Measurements from ENCODE around the gene GLIS1. TPM values are rescaled to one million over a fixed set of nuclear protein-coding genes. Genes with fewer than 3 reads are reported as not detected.

GLIS1 gene
- polyA plus RNA-seq, 1 donor from 2014 or later: not detected

DNA sequence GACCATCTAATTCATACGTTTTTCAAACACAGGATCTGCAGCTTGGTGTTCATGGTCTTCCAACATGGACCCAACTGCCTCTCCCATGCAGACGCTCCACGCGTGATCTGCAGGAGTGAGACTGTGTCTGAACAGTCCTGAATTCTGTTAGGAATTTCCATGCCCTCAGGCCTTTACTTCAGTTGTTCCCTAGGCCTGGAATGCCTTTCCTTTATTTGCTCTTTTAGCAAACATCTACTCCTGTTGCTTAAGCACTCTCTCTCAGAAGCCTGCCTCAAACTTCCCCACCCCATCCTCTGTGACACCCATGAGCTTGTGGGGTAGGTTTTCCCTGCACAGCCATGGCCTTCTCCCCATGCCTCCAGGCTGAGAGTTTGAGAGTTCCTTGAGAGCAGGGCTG is 206.1 kb downstream of the GLIS1 start:
- H3K9me2 ChIP-seq (ENCODE audit: insufficient read depth, low read length): no peaks in the 10 kb centered on the region
- H3K9ac ChIP-seq (ENCODE audit: low read length): no peak overlapping the region
- no peaks in the 10 kb centered on the region for H3K79me2 ChIP-seq (replicated peaks; ENCODE audit: insufficient read depth, low read length)
- no peaks in the 10 kb centered on the region for H3K36me3 ChIP-seq (ENCODE audit: insufficient read depth, low read length)
- H3K4me3 ChIP-seq (ENCODE audit: low read length): no peak overlapping the region
- H3F3A ChIP-seq (ENCODE audit: insufficient read depth, low read length, poor library complexity, severe bottlenecking): no peaks in the 10 kb centered on the region
- H3K27ac ChIP-seq (ENCODE audit: low read length): no peak overlapping the region
- H3K27me3 ChIP-seq (ENCODE audit: insufficient read depth, low read depth, low read length): no peaks in the 10 kb centered on the region
- no peaks in the 10 kb centered on the region for H4K20me1 ChIP-seq (ENCODE audit: insufficient read depth)
- no peak overlapping the region for H3K4me2 ChIP-seq (ENCODE audit: low read length)
- TF ChIP-seq RAD21 (conservative IDR thresholded peaks at IDR 0.05) (no peak), POLR2AphosphoS5 (IDR thresholded peaks at IDR 0.05) (no peak), EZH2 (IDR thresholded peaks at IDR 0.05; ENCODE audit: borderline replicate concordance, insufficient read depth, low read length, poor library complexity, severe bottlenecking) (no peak), EP300 (conservative IDR thresholded peaks at IDR 0.05; ENCODE audit: poor library complexity, severe bottlenecking) (no peak), SMC3 (conservative IDR thresholded peaks at IDR 0.05; ENCODE audit: poor library complexity) (no peak), MXI1 (conservative IDR thresholded peaks at IDR 0.05; ENCODE audit: poor library complexity, severe bottlenecking) (no peak), TAF1 (IDR thresholded peaks at IDR 0.05; ENCODE audit: low read depth) (no peak)
- TF ChIP-seq, protein P1, sequence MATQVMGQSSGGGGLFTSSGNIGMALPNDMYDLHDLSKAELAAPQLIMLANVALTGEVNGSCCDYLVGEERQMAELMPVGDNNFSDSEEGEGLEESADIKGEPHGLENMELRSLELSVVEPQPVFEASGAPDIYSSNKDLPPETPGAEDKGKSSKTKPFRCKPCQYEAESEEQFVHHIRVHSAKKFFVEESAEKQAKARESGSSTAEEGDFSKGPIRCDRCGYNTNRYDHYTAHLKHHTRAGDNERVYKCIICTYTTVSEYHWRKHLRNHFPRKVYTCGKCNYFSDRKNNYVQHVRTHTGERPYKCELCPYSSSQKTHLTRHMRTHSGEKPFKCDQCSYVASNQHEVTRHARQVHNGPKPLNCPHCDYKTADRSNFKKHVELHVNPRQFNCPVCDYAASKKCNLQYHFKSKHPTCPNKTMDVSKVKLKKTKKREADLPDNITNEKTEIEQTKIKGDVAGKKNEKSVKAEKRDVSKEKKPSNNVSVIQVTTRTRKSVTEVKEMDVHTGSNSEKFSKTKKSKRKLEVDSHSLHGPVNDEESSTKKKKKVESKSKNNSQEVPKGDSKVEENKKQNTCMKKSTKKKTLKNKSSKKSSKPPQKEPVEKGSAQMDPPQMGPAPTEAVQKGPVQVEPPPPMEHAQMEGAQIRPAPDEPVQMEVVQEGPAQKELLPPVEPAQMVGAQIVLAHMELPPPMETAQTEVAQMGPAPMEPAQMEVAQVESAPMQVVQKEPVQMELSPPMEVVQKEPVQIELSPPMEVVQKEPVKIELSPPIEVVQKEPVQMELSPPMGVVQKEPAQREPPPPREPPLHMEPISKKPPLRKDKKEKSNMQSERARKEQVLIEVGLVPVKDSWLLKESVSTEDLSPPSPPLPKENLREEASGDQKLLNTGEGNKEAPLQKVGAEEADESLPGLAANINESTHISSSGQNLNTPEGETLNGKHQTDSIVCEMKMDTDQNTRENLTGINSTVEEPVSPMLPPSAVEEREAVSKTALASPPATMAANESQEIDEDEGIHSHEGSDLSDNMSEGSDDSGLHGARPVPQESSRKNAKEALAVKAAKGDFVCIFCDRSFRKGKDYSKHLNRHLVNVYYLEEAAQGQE (IDR thresholded peaks at IDR 0.05; ENCODE audit: borderline replicate concordance): no peak
- H2AFZ ChIP-seq (ENCODE audit: low read depth, low read length): no peak overlapping the region
- no peaks in the 10 kb centered on the region for H3K9me3 ChIP-seq (ENCODE audit: low read length)

DNA sequence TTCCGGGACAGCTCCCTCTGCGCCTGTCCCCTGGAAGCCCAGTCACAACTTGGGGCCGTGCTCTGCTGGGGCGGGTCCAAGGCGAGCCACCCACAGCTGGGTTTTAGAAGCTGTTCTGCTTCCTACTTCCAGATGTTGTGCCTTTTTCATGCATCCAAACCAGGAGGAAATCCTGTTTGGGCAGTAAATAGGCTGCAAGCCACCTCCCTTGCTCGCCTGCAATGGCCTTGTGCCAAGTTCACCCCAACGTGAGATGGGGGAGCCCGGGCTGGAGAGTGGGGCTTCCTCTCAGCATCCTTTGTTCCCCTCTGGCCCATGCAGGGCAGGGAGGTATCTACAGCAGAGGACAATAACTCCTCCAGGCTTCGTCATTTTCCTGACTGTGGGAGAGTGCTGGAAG is 206.6 kb downstream of the GLIS1 start:
- Histone ChIP-seq H3K27me3 (ENCODE audit: insufficient read depth, low read depth, low read length) (no peaks in the 10 kb centered on the region), H4K20me1 (ENCODE audit: insufficient read depth) (no peaks in the 10 kb centered on the region), H2AFZ (ENCODE audit: low read depth, low read length) (no peak overlapping the region), H3F3A (ENCODE audit: insufficient read depth, low read length, poor library complexity, severe bottlenecking) (no peaks in the 10 kb centered on the region), H3K27ac (ENCODE audit: low read length) (no peak overlapping the region), H3K4me3 (ENCODE audit: low read length) (no peak overlapping the region), H3K9me3 (ENCODE audit: low read length) (no peaks in the 10 kb centered on the region), H3K36me3 (ENCODE audit: insufficient read depth, low read length) (no peaks in the 10 kb centered on the region), H3K4me2 (ENCODE audit: low read length) (no peak overlapping the region), H3K9me2 (ENCODE audit: insufficient read depth, low read length) (no peaks in the 10 kb centered on the region), H3K9ac (ENCODE audit: low read length) (no peak overlapping the region), H3K79me2 (replicated peaks; ENCODE audit: insufficient read depth, low read length) (no peaks in the 10 kb centered on the region)
- TF ChIP-seq SMC3 (conservative IDR thresholded peaks at IDR 0.05; ENCODE audit: poor library complexity): no peak
- no peak for TF ChIP-seq EZH2 (IDR thresholded peaks at IDR 0.05; ENCODE audit: borderline replicate concordance, insufficient read depth, low read length, poor library complexity, severe bottlenecking)
- TF ChIP-seq MXI1 (conservative IDR thresholded peaks at IDR 0.05; ENCODE audit: poor library complexity, severe bottlenecking): no peak
- TF ChIP-seq RAD21 (conservative IDR thresholded peaks at IDR 0.05): no peak
- TF ChIP-seq POLR2AphosphoS5 (IDR thresholded peaks at IDR 0.05): no peak
- TF ChIP-seq, protein P1 (IDR thresholded peaks at IDR 0.05; ENCODE audit: borderline replicate concordance): no peak
- TF ChIP-seq TAF1 (IDR thresholded peaks at IDR 0.05; ENCODE audit: low read depth): no peak
- no peak for TF ChIP-seq EP300 (conservative IDR thresholded peaks at IDR 0.05; ENCODE audit: poor library complexity, severe bottlenecking)
- TF ChIP-seq, protein P2, sequence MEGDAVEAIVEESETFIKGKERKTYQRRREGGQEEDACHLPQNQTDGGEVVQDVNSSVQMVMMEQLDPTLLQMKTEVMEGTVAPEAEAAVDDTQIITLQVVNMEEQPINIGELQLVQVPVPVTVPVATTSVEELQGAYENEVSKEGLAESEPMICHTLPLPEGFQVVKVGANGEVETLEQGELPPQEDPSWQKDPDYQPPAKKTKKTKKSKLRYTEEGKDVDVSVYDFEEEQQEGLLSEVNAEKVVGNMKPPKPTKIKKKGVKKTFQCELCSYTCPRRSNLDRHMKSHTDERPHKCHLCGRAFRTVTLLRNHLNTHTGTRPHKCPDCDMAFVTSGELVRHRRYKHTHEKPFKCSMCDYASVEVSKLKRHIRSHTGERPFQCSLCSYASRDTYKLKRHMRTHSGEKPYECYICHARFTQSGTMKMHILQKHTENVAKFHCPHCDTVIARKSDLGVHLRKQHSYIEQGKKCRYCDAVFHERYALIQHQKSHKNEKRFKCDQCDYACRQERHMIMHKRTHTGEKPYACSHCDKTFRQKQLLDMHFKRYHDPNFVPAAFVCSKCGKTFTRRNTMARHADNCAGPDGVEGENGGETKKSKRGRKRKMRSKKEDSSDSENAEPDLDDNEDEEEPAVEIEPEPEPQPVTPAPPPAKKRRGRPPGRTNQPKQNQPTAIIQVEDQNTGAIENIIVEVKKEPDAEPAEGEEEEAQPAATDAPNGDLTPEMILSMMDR (IDR thresholded peaks at IDR 0.05; ENCODE audit: poor library complexity, severe bottlenecking): no peak

All from neural cell (in vitro differentiated cells).